Measurements from ENCODE around the gene P2RX4.
"Not testable (repeated sequence)": the region's sequence is repeated elsewhere in the genome, so short reads cannot be mapped to it uniquely, and the experiment has no call there.

The P2RX4 gene

GRCh38 chr12:121280531-121280930 is 70.6 kb downstream of the P2RX4 start:
- not testable (repeated sequence) for H3K27ac ChIP-seq (ENCODE audit: low read depth, low read length); H3K27me3 ChIP-seq (ENCODE audit: control insufficient read depth in 5 of 5, insufficient read depth in 4 of 5, low read length in 5 of 5); H3K9ac ChIP-seq (ENCODE audit: low read length in 5 of 5); H3K36me3 ChIP-seq (ENCODE audit: control insufficient read depth in 5 of 5, insufficient read depth in 5 of 5, low read length in 5 of 5); H3K4me3 ChIP-seq (ENCODE audit: low read depth in 1 of 5, low read length in 5 of 5); H3K9me3 ChIP-seq (ENCODE audit: control insufficient read depth in 5 of 5, low read length in 5 of 5)
- peaks cover 15 to 57% (median 44%) of the 10 kb centered on the region in 5 donors for H3K4me1 ChIP-seq (ENCODE audit: control insufficient read depth in 5 of 5, insufficient read depth in 5 of 5, low read length in 5 of 5)

GRCh38 chr12:121281116-121281515 is 71.2 kb downstream of the P2RX4 start:
- H3K9ac ChIP-seq (ENCODE audit: low read length in 5 of 5); H3K36me3 ChIP-seq (ENCODE audit: control insufficient read depth in 5 of 5, insufficient read depth in 5 of 5, low read length in 5 of 5); H3K9me3 ChIP-seq (ENCODE audit: control insufficient read depth in 5 of 5, low read length in 5 of 5); H3K27me3 ChIP-seq (ENCODE audit: control insufficient read depth in 5 of 5, insufficient read depth in 4 of 5, low read length in 5 of 5); H3K4me3 ChIP-seq (ENCODE audit: low read depth in 1 of 5, low read length in 5 of 5): not testable (repeated sequence)
- Histone ChIP-seq H3K4me1 (ENCODE audit: control insufficient read depth in 5 of 5, insufficient read depth in 5 of 5, low read length in 5 of 5) (peaks cover 15 to 57% (median 44%) of the 10 kb centered on the region in 5 donors), H3K27ac (ENCODE audit: low read depth, low read length) (peak overlapping the region; percentile 10)

- H3K36me3 ChIP-seq (ENCODE audit: control insufficient read depth in 5 of 5, insufficient read depth in 5 of 5, low read length in 5 of 5), result peaks cover 0 to 6% (median 3%) of the 10 kb centered on the region in 5 donors
- H3K27ac ChIP-seq (ENCODE audit: low read depth, low read length), result peak overlapping the region; percentile 10
- peaks cover 15 to 52% (median 40%) of the 10 kb centered on the region in 5 donors for H3K4me1 ChIP-seq (ENCODE audit: control insufficient read depth in 5 of 5, insufficient read depth in 5 of 5, low read length in 5 of 5)
- no peak overlapping the region for H3K9ac ChIP-seq (ENCODE audit: low read length in 5 of 5)
- H3K27me3 ChIP-seq (ENCODE audit: control insufficient read depth in 5 of 5, insufficient read depth in 4 of 5, low read length in 5 of 5), result peaks cover 0 to 5% (median 0%) of the 10 kb centered on the region in 5 donors
- no peak overlapping the region for H3K4me3 ChIP-seq (ENCODE audit: low read depth in 1 of 5, low read length in 5 of 5)
- no peaks in the 10 kb centered on the region for H3K9me3 ChIP-seq (ENCODE audit: control insufficient read depth in 5 of 5, low read length in 5 of 5)
These were observed 72.3 kb downstream of the P2RX4 start for GRCh38 chr12:121282072-121282742.

GRCh38 chr12:121282910-121283309 is 73.0 kb downstream of the P2RX4 start:
- H3K4me1 ChIP-seq (ENCODE audit: control insufficient read depth in 5 of 5, insufficient read depth in 5 of 5, low read length in 5 of 5), result peaks cover 15 to 55% (median 41%) of the 10 kb centered on the region in 5 donors
- not testable (repeated sequence) for H3K9me3 ChIP-seq (ENCODE audit: control insufficient read depth in 5 of 5, low read length in 5 of 5); H3K36me3 ChIP-seq (ENCODE audit: control insufficient read depth in 5 of 5, insufficient read depth in 5 of 5, low read length in 5 of 5); H3K27me3 ChIP-seq (ENCODE audit: control insufficient read depth in 5 of 5, insufficient read depth in 4 of 5, low read length in 5 of 5); H3K4me3 ChIP-seq (ENCODE audit: low read depth in 1 of 5, low read length in 5 of 5); H3K9ac ChIP-seq (ENCODE audit: low read length in 5 of 5)
- H3K27ac ChIP-seq (ENCODE audit: low read depth, low read length), result peak overlapping the region; percentile 10

- peaks cover 0 to 6% (median 3%) of the 10 kb centered on the region in 5 donors for H3K36me3 ChIP-seq (ENCODE audit: control insufficient read depth in 5 of 5, insufficient read depth in 5 of 5, low read length in 5 of 5)
- peaks cover 0 to 5% (median 0%) of the 10 kb centered on the region in 5 donors for H3K27me3 ChIP-seq (ENCODE audit: control insufficient read depth in 5 of 5, insufficient read depth in 4 of 5, low read length in 5 of 5)
- no peak overlapping the region for H3K4me3 ChIP-seq (ENCODE audit: low read depth in 1 of 5, low read length in 5 of 5)
- H3K27ac ChIP-seq (ENCODE audit: low read depth, low read length), result no peak overlapping the region
- no peaks in the 10 kb centered on the region for H3K9me3 ChIP-seq (ENCODE audit: control insufficient read depth in 5 of 5, low read length in 5 of 5)
- peaks cover 15 to 56% (median 41%) of the 10 kb centered on the region in 5 donors for H3K4me1 ChIP-seq (ENCODE audit: control insufficient read depth in 5 of 5, insufficient read depth in 5 of 5, low read length in 5 of 5)
- H3K9ac ChIP-seq (ENCODE audit: low read length in 5 of 5), result no peak overlapping the region
These were observed 73.5 kb downstream of the P2RX4 start for GRCh38 chr12:121283388-121283787.

All from subcutaneous abdominal adipose tissue (tissue), 5 donors.